GM19468 (cell line): Measurements from ENCODE around the gene RDH13.
"Not testable (repeated sequence)": the region's sequence is repeated elsewhere in the genome, so short reads cannot be mapped to it uniquely, and the experiment has no call there.

Experiments used
- ATAC-seq: cut with Tn5 transposase; IDR thresholded peaks from one replicate; pipeline ENCODE4 v1.9.1; 2021; ENCODE audit warnings: mild to moderate bottlenecking, moderate library complexity, moderate number of reproducible peaks; ENCODE audit not compliant: unreplicated experiment; ENCODE audit errors: extremely low read depth

The RDH13 gene

GRCh38 chr19:55080121-55080967, 17.4 kb upstream of the RDH13 start:
- ATAC-seq = no peak

- no peak for ATAC-seq
These were observed 16.6 kb upstream of the RDH13 start for GRCh38 chr19:55079400-55080038.

- no peak for ATAC-seq
These were observed 16.0 kb upstream of the RDH13 start for GRCh38 chr19:55078996-55079395.

GRCh38 chr19:55077106-55077505, 14.2 kb upstream of the RDH13 start:
- ATAC-seq = no peak

GRCh38 chr19:55076321-55076720, 13.4 kb upstream of the RDH13 start:
- ATAC-seq = no peak

GRCh38 chr19:55075371-55075998, 12.5 kb upstream of the RDH13 start, which contains the start of gene EPS8L1:
TSS of gene EPS8L1 (plus strand) at chr19:55075869. CDS start at chr19:55076445, 576 bp downstream.
- no peak for ATAC-seq

GRCh38 chr19:55071913-55072312, 9.0 kb upstream of the RDH13 start:
- no peak for ATAC-seq

GRCh38 chr19:55071129-55071502, 8.2 kb upstream of the RDH13 start:
- no peak for ATAC-seq

GRCh38 chr19:55070466-55071128, 7.6 kb upstream of the RDH13 start:
- no peak for ATAC-seq

GRCh38 chr19:55069865-55070197, 6.9 kb upstream of the RDH13 start:
- ATAC-seq = no peak

GRCh38 chr19:55068950-55069864, 6.3 kb upstream of the RDH13 start:
- no peak for ATAC-seq

- ATAC-seq = no peak
These were observed 4.9 kb upstream of the RDH13 start for GRCh38 chr19:55067869-55068268.

- no peak for ATAC-seq
These were observed 3.3 kb upstream of the RDH13 start for GRCh38 chr19:55066107-55066709.

- ATAC-seq = not testable (repeated sequence)
These were observed 2.6 kb upstream of the RDH13 start for GRCh38 chr19:55065516-55065915.

- ATAC-seq = no peak
These were observed 520 bp upstream of the RDH13 start for GRCh38 chr19:55063492-55063843.

GRCh38 chr19:55060287-55060686, 2.7 kb downstream of the RDH13 start:
- ATAC-seq = not testable (repeated sequence)

GRCh38 chr19:55058781-55059610, 4.0 kb downstream of the RDH13 start:
- ATAC-seq = no peak

- no peak for ATAC-seq
These were observed 6.1 kb downstream of the RDH13 start for GRCh38 chr19:55056827-55057226.

GRCh38 chr19:55053735-55054134, 9.2 kb downstream of the RDH13 start:
- ATAC-seq = no peak
